ENCODE data around the gene BLVRB. TPM values are rescaled to one million over a fixed set of nuclear protein-coding genes. Genes with fewer than 3 reads are reported as not detected.

The BLVRB gene
- total and polyA plus RNA-seq, 10 of the 15 experiments (the other 5 are each of a cell fraction or from before 2014, with no cell fraction given) = 6.3 to 53.3 (median 27.8) TPM

GRCh38 chr19:40411958-40412499 is 53.5 kb downstream of the BLVRB start:
- POLR2A ChIA-PET = interaction anchor here (0.8 to 1.3 kb wide), 3 partner anchors 9 to 13 kb away, joined by 3 to 4 read pairs (median 3); no protein-coding TSS in a partner anchor
- Histone ChIP-seq H4K20me1 (ENCODE audit: control insufficient read depth, insufficient read depth) (no peaks in the 10 kb centered on the region), H3K4me1 (ENCODE audit: control insufficient read depth, insufficient read depth, low read length) (peaks cover 49% of the 10 kb centered on the region), H3K9me3 (replicated peaks; ENCODE audit: control insufficient read depth, insufficient read depth, low read length) (no peaks in the 10 kb centered on the region), H3K27ac (ENCODE audit: control insufficient read depth, insufficient read depth) (no peak overlapping the region), H3K27me3 (replicated peaks in 1 of 2; ENCODE audit: control insufficient read depth in 2 of 2, insufficient read depth in 2 of 2, low read length in 1 of 2) (no peaks in the 10 kb centered on the region), H3K36me3 (ENCODE audit: control insufficient read depth in 2 of 2, insufficient read depth in 2 of 2, low read length in 1 of 2) (no peaks in the 10 kb centered on the region), H3K4me2 (ENCODE audit: control insufficient read depth, insufficient read depth) (no peak overlapping the region), H3K4me3 (no peak overlapping the region), H2AFZ (ENCODE audit: control insufficient read depth, low read depth, low read length) (no peak overlapping the region), H3K79me2 (ENCODE audit: control insufficient read depth, insufficient read depth, low read length) (no peaks in the 10 kb centered on the region), H3K9ac (ENCODE audit: control insufficient read depth, insufficient read depth, low read length) (no peak overlapping the region)
- BruUV-seq (replicated peaks) = no TSS peak
- in situ Hi-C loops (cut with MboI) (no loop called here), intact Hi-C loops (cut with micrococcal nuclease; ENCODE audit: unreplicated experiment) (no loop called here)
- CTCF ChIA-PET = interaction anchor here (0.8 to 4.5 kb wide), 7 partner anchors 8 to 108 kb away, joined by 3 to 43 read pairs (median 3); no protein-coding TSS in a partner anchor
- SMC1A ChIA-PET (ENCODE audit: uncharacterized antibody, unreplicated experiment) = interaction anchor here (0.6 to 2.0 kb wide), 3 partner anchors 8 to 247 kb away, joined by 3 to 9 read pairs (median 3); no protein-coding TSS in a partner anchor
- 85% methylated on average over 8 of the region's 8 CpGs for WGBS (ENCODE audit: insufficient coverage, insufficient replicate concordance, low lambda C conversion rate, missing lambda C conversion rate)
- TF ChIP-seq PBX3 (IDR thresholded peaks at IDR 0.05; ENCODE audit: insufficient replicate concordance, low read depth, low read length) (no peak), BCL11A (IDR thresholded peaks at IDR 0.05; ENCODE audit: low read depth, low read length) (no peak), ATF7 (IDR thresholded peaks at IDR 0.05; ENCODE audit: low read depth) (no peak), NRF1 (conservative IDR thresholded peaks at IDR 0.05; ENCODE audit: low read depth, low read length) (no peak)
- RAD21 ChIA-PET (ENCODE audit: unreplicated experiment) = interaction anchor here (0.6 to 3.2 kb wide), 5 partner anchors 9 to 108 kb away, joined by 3 to 12 read pairs (median 3); no protein-coding TSS in a partner anchor
- DNase-seq (ENCODE audit: low read depth, low spot score) = no peak
- no peak for ATAC-seq
- no peak for FAIRE-seq

Data from GM12878 (cell line).